CD4-positive, CD25-positive, alpha-beta regulatory T cell (primary cell): Measurements from ENCODE around the gene BAIAP2. TPM values are rescaled to one million over a fixed set of nuclear protein-coding genes. Genes with fewer than 3 reads are reported as not detected.

ENCODE experiments used
- ATAC-seq, 2 donors: fragments of 150-1000 bp; cut with Tn5 transposase; one replicate each; pipeline ENCODE4 v1.10.0; 2021; ENCODE audit warnings: low read depth in 2 of 2, moderate number of reproducible peaks in 2 of 2, moderate library complexity in 1 of 2
- DNase-seq, 3 donors: peaks; one replicate each; pipeline versions ENCODE4 v3.0.0 to v3.0.0-alpha.2; 2012 to 2022; ENCODE audit warnings: mixed read lengths in 1 of 3
- H3K27ac ChIP-seq: one replicate; pipeline ENCODE4 v1.7.0; 2013; ENCODE audit warnings: mild to moderate bottlenecking, low read length; ENCODE audit not compliant: insufficient read depth, poor library complexity, severe bottlenecking
- H3K27me3 ChIP-seq: one replicate; pipeline ENCODE4 v1.7.0; 2013; ENCODE audit warnings: low read length; ENCODE audit not compliant: control insufficient read depth, insufficient read depth
- H3K36me3 ChIP-seq: one replicate; pipeline ENCODE4 v1.7.0; 2013; ENCODE audit warnings: mild to moderate bottlenecking, low read length, moderate library complexity; ENCODE audit not compliant: control insufficient read depth, insufficient read depth
- H3K4me1 ChIP-seq: 2 replicates; pipeline ENCODE4 v1.7.0; 2013; ENCODE audit warnings: mild to moderate bottlenecking, low read length; ENCODE audit not compliant: insufficient read depth, control insufficient read depth, poor library complexity, severe bottlenecking
- H3K4me3 ChIP-seq: one replicate; pipeline ENCODE4 v1.7.0; 2013; ENCODE audit warnings: low read depth, mild to moderate bottlenecking, low read length, moderate library complexity
- H3K9me3 ChIP-seq, 2 experiments: 1 replicate in 1 of 2; 2 replicates in 1 of 2; pipeline ENCODE4 v1.7.0; 2013; ENCODE audit warnings: low read length in 2 of 2, mild to moderate bottlenecking in 1 of 2, moderate library complexity in 1 of 2; ENCODE audit not compliant: control insufficient read depth in 2 of 2
- H3K27ac Mint-ChIP-seq, 3 donors: one replicate each; pipeline ENCODE4 v1.8.0; 2020 to 2022; ENCODE audit warnings: mild to moderate bottlenecking in 3 of 3, mixed read lengths in 3 of 3, moderate library complexity in 2 of 3
- H3K27me3 Mint-ChIP-seq: one replicate; pipeline ENCODE4 v1.8.0; 2022; ENCODE audit warnings: mild to moderate bottlenecking, mixed read lengths
- H3K36me3 Mint-ChIP-seq: one replicate; pipeline ENCODE4 v1.8.0; 2020; ENCODE audit warnings: mixed read lengths
- H3K4me1 Mint-ChIP-seq, 4 donors: one replicate each; pipeline ENCODE4 v1.8.0; 2020 to 2022; ENCODE audit warnings: mixed read lengths in 4 of 4, mild to moderate bottlenecking in 1 of 4
- H3K4me3 Mint-ChIP-seq, 4 donors: one replicate each; pipeline ENCODE4 v1.8.0; 2020 to 2022; ENCODE audit warnings: mild to moderate bottlenecking in 4 of 4, mixed read lengths in 4 of 4, moderate library complexity in 3 of 4
- H3K9me3 Mint-ChIP-seq, 7 donors: one replicate each; pipeline ENCODE4 v1.8.0; 2020 to 2022; ENCODE audit warnings: mixed read lengths in 7 of 7, mild to moderate bottlenecking in 3 of 7, moderate library complexity in 2 of 7
- polyA plus RNA-seq, 4 donors: library from polyadenylated mRNA; unstranded; fragments of 300-500 nt; fragmentation: Illumina TruSeq; gene quantifications; one replicate each; pipeline ENCODE4 v1.2.3, GENCODE V29; 2021
- total RNA-seq: library from RNA; stranded (reverse); gene quantifications from one replicate; pipeline ENCODE4 v1.2.3, GENCODE V29; 2022

Gene BAIAP2
- total and polyA plus RNA-seq, 5 donors from 2014 or later: 1.5 to 6.8 (median 1.7) TPM

- Histone ChIP-seq H3K27ac (no peak overlapping the region), H3K27me3 (no peaks in the 10 kb centered on the region), H3K9me3 (no peaks in the 10 kb centered on the region), H3K36me3 (no peaks in the 10 kb centered on the region), H3K4me3 (no peak overlapping the region), H3K4me1 (no peaks in the 10 kb centered on the region)
- Mint-ChIP-seq H3K9me3 (no peaks in the 10 kb centered on the region), H3K4me1 (no peaks in the 10 kb centered on the region), H3K36me3 (no peaks in the 10 kb centered on the region), H3K27ac (peak overlapping the region in 1 of 3 donors; percentile 52), H3K4me3 (no peak overlapping the region), H3K27me3 (no peaks in the 10 kb centered on the region)
- no peak for DNase-seq
- no peak for ATAC-seq
Observed at GRCh38 chr17:81110488-81111040, 75.6 kb downstream of the BAIAP2 start.

GRCh38 chr17:81111066-81111465 is 76.1 kb downstream of the BAIAP2 start:
- no peaks in the 10 kb centered on the region for H3K27me3 ChIP-seq
- Mint-ChIP-seq H3K27me3 (no peaks in the 10 kb centered on the region), H3K4me1 (no peaks in the 10 kb centered on the region), H3K4me3 (no peak overlapping the region), H3K27ac (no peak overlapping the region), H3K9me3 (no peaks in the 10 kb centered on the region), H3K36me3 (no peaks in the 10 kb centered on the region)
- no peak overlapping the region for H3K4me3 ChIP-seq
- no peaks in the 10 kb centered on the region for H3K9me3 ChIP-seq
- H3K36me3 ChIP-seq: no peaks in the 10 kb centered on the region
- H3K27ac ChIP-seq: no peak overlapping the region
- H3K4me1 ChIP-seq: no peaks in the 10 kb centered on the region
- ATAC-seq: no peak
- no peak for DNase-seq

- Mint-ChIP-seq H3K4me1 (no peaks in the 10 kb centered on the region), H3K4me3 (no peak overlapping the region), H3K27ac (no peak overlapping the region), H3K9me3 (no peaks in the 10 kb centered on the region), H3K27me3 (no peaks in the 10 kb centered on the region), H3K36me3 (no peaks in the 10 kb centered on the region)
- no peaks in the 10 kb centered on the region for H3K4me1 ChIP-seq
- no peak overlapping the region for H3K4me3 ChIP-seq
- DNase-seq (no peak), ATAC-seq (no peak)
- H3K36me3 ChIP-seq: no peaks in the 10 kb centered on the region
- H3K27ac ChIP-seq: no peak overlapping the region
- no peaks in the 10 kb centered on the region for H3K27me3 ChIP-seq
- H3K9me3 ChIP-seq: no peaks in the 10 kb centered on the region
Observed at GRCh38 chr17:81112450-81112849, 77.5 kb downstream of the BAIAP2 start.

- no peak for ATAC-seq
- no peaks in the 10 kb centered on the region for H3K27me3 ChIP-seq
- Mint-ChIP-seq H3K36me3 (no peaks in the 10 kb centered on the region), H3K27me3 (no peaks in the 10 kb centered on the region), H3K9me3 (no peaks in the 10 kb centered on the region), H3K4me1 (no peaks in the 10 kb centered on the region), H3K27ac (no peak overlapping the region), H3K4me3 (no peak overlapping the region)
- no peaks in the 10 kb centered on the region for H3K4me1 ChIP-seq
- H3K9me3 ChIP-seq: no peaks in the 10 kb centered on the region
- no peaks in the 10 kb centered on the region for H3K36me3 ChIP-seq
- H3K4me3 ChIP-seq: no peak overlapping the region
- no peak for DNase-seq
- no peak overlapping the region for H3K27ac ChIP-seq
Observed at GRCh38 chr17:81113158-81113724, 78.3 kb downstream of the BAIAP2 start.

- H3K36me3 Mint-ChIP-seq: no peaks in the 10 kb centered on the region
- H3K4me3 ChIP-seq: no peak overlapping the region
- DNase-seq (no peak), ATAC-seq (no peak)
- H3K27ac Mint-ChIP-seq: no peak overlapping the region
- no peaks in the 10 kb centered on the region for H3K27me3 ChIP-seq
- no peak overlapping the region for H3K27ac ChIP-seq
- no peaks in the 10 kb centered on the region for H3K9me3 ChIP-seq
- no peaks in the 10 kb centered on the region for H3K36me3 ChIP-seq
- H3K9me3 Mint-ChIP-seq: peaks cover 0 to 1% (median 0%) of the 10 kb centered on the region in 7 donors
- H3K4me1 ChIP-seq: peaks cover 11% of the 10 kb centered on the region
- H3K4me3 Mint-ChIP-seq: no peak overlapping the region
- no peaks in the 10 kb centered on the region for H3K27me3 Mint-ChIP-seq
- H3K4me1 Mint-ChIP-seq: peaks cover 0 to 4% (median 0%) of the 10 kb centered on the region in 4 donors
Observed at GRCh38 chr17:81114351-81115093, 79.6 kb downstream of the BAIAP2 start.

- DNase-seq (no peak), ATAC-seq (no peak)
- Mint-ChIP-seq H3K27ac (no peak overlapping the region), H3K4me1 (peaks cover 0 to 4% (median 0%) of the 10 kb centered on the region in 4 donors), H3K9me3 (peaks cover 0 to 1% (median 0%) of the 10 kb centered on the region in 7 donors), H3K4me3 (no peak overlapping the region), H3K36me3 (no peaks in the 10 kb centered on the region), H3K27me3 (no peaks in the 10 kb centered on the region)
- no peaks in the 10 kb centered on the region for H3K9me3 ChIP-seq
- no peaks in the 10 kb centered on the region for H3K36me3 ChIP-seq
- H3K27ac ChIP-seq: no peak overlapping the region
- H3K4me1 ChIP-seq: peaks cover 15% of the 10 kb centered on the region
- H3K27me3 ChIP-seq: no peaks in the 10 kb centered on the region
- H3K4me3 ChIP-seq: no peak overlapping the region
Observed at GRCh38 chr17:81115219-81115618, 80.3 kb downstream of the BAIAP2 start.

- Mint-ChIP-seq H3K27me3 (no peaks in the 10 kb centered on the region), H3K27ac (no peak overlapping the region), H3K4me3 (no peak overlapping the region), H3K4me1 (peaks cover 0 to 4% (median 0%) of the 10 kb centered on the region in 4 donors), H3K36me3 (no peaks in the 10 kb centered on the region), H3K9me3 (peaks cover 0 to 1% (median 0%) of the 10 kb centered on the region in 7 donors)
- H3K27ac ChIP-seq: no peak overlapping the region
- DNase-seq (no peak), ATAC-seq (no peak)
- H3K4me1 ChIP-seq: peaks cover 15% of the 10 kb centered on the region
- H3K4me3 ChIP-seq: no peak overlapping the region
- H3K9me3 ChIP-seq: no peaks in the 10 kb centered on the region
- H3K27me3 ChIP-seq: no peaks in the 10 kb centered on the region
- H3K36me3 ChIP-seq: no peaks in the 10 kb centered on the region
Observed at GRCh38 chr17:81115749-81116464, 81.0 kb downstream of the BAIAP2 start.
